ENCODE data around the gene CUL9.

GRCh38 chr6:43175676-43176422, 6.1 kb upstream of the CUL9 start:
- TF ChIP-seq CTCF (conservative IDR thresholded peaks at IDR 0.05 in 1 of 2, IDR thresholded peaks at IDR 0.05 in 1 of 2; ENCODE audit: extremely low read depth in 1 of 2, insufficient read depth in 1 of 2, low read depth in 1 of 2, low read length in 2 of 2) (no peak), EZH2 (IDR thresholded peaks at IDR 0.05; ENCODE audit: borderline replicate concordance, low read length) (no peak)
